Body of pancreas (tissue), 4 donors: ENCODE results near the gene IL11. TPM values are rescaled to one million over a fixed set of nuclear protein-coding genes. Genes with fewer than 3 reads are reported as not detected.
A peak's percentile ranks its signal among the peaks of the same experiment; 100 is the strongest.

ENCODE experiments used
- ATAC-seq: fragments of 150-250 bp; one replicate; pipeline ENCODE4 v1.9.1; 2016
- DNase-seq, 4 donors: peaks; one replicate each; pipeline ENCODE4 v3.0.0-alpha.2; 2019
- H3K27ac ChIP-seq, 4 donors: fragments of 200-600 bp; sonication (generic); 1 replicate in 3 of 4; 2 replicates in 1 of 4; pipeline versions ENCODE4 v1.5.1 to v1.6.1; 2016 to 2019; ENCODE audit warnings: mild to moderate bottlenecking in 1 of 4, mixed read lengths in 1 of 4, moderate library complexity in 1 of 4
- H3K27me3 ChIP-seq, 2 donors: fragments of 200-600 bp; sonication (generic); one replicate each; pipeline ENCODE4 v1.6.0; 2016; ENCODE audit warnings: mild to moderate bottlenecking in 1 of 2
- H3K36me3 ChIP-seq, 2 donors: fragments of 200-600 bp; sonication (generic); replicated peaks in 1 of 2; 2 replicates each; pipeline ENCODE4 v1.5.1; 2016; ENCODE audit warnings: low read depth in 2 of 2; ENCODE audit not compliant: insufficient read depth in 1 of 2
- H3K4me1 ChIP-seq: fragments of 200-600 bp; sonication (generic); one replicate; pipeline ENCODE4 v1.6.0; 2016
- H3K4me3 ChIP-seq, 2 donors: fragments of 200-600 bp; sonication (generic); 1 replicate in 1 of 2; 2 replicates in 1 of 2; pipeline ENCODE4 v1.5.1; 2016 to 2019
- H3K9me3 ChIP-seq, 3 donors: fragments of 200-600 bp; sonication (generic); 1 replicate in 2 of 3; 2 replicates in 1 of 3; pipeline ENCODE4 v1.5.1; 2016
- POLR2A ChIP-seq, 3 donors: fragments of 450-650 bp; IDR thresholded peaks; one replicate each; pipeline ENCODE4 v1.6.1; 2016; ENCODE audit warnings: antibody characterized with exemption in 3 of 3, mild to moderate bottlenecking in 2 of 3
- WGBS, 2 donors: methylation state at CpG; one replicate each; pipeline ENCODE4 v1.1.5; 2017; 5-methylcytosine and 5-hydroxymethylcytosine counted together
- intact Hi-C: fragments of 100-400 bp; cut with DNase I; formaldehyde crosslinking; loops from one replicate; pipeline ENCODE4 v1.15.1; 2023
- total RNA-seq, 2 donors: library from RNA; depleted of rRNA; stranded (reverse); fragments of >200 nt; gene quantifications; one replicate each; pipeline ENCODE4 v1.1.0, GENCODE V29; 2016
- TF ChIP-seq, protein P1 (sequence below), 7 experiments: fragments of 450-650 bp in 4 of 7; fragments of 200-600 bp in 3 of 7; sonication (generic) in 3 of 7; IDR thresholded peaks; one replicate each; pipeline ENCODE4 v1.5.1; 2016 to 2019; ENCODE audit warnings: antibody characterized with exemption in 7 of 7

IL11 gene
- total RNA-seq, 2 donors from 2014 or later: not detected

DNA sequence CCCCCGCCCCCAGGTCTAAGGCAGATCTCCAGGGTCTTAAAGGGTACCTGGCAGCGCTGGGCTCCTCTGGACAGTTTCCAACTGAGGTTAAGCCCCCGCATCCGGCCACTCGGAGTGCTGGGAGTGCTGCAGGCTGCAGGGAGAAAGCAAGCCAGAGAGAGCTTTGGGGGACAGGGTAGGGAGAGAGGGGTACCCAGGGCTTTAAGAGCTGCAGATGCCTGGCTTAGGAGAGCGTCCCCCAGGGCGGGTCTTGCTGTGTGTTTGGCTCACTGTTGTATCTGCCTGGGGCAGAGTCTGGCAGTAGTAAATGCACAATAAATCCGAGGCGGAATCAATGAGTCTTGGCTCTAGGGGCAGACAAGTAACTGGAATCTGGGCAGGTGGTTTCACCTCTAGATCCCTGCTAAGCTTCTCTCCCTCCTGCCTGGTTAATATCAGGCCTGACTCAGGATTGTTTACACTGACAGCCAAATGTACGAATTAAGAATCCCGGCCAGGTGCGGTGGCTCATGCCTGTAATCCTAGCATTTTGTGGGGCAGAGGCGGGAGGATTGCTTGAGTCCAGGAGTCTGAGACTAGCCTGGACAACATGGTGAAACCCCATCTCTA lies 14.9 kb downstream of the IL11 start:
- no peak for DNase-seq

DNA sequence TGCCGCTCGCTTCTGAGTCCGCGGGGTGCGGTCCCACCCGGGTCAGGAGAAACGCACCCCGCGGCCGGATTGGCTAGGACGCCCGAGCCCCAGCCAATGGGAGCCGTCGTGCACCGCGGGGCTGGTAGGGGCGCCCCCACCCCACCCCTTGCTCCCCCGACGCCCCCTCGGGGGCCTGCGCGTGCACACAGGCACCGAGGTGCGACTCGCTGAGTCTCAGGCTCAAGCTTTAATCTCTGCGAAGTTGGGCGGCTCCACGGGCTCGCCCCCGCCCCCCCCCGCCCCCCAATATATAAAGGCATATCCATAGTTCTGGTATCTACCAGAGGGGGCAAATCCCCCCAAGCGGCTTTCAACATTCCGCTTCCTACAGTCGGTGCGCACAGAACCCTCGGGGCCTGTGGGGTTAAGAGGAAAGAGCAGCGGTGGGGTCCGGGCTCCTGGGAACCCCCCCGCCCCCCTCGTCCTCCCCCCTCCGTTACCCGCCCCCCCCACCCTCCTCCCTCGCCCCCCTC lies 15.5 kb downstream of the IL11 start, which contains the start of gene COX6B2:
Gene COX6B2, minus strand, starts transcription at position 22 of the 515 bp plus-strand sequence. CDS start 198 bp downstream, outside the sequence.
- H3K9me3 ChIP-seq: no peaks in the 10 kb centered on the region
- 4% methylated on average over 41 of the region's 43 CpGs; no CpG with 5 or more reads in 1 of the 2 donors for WGBS, 2 donors
- DNase-seq (no peak), ATAC-seq (no peak)
- H3K4me3 ChIP-seq: peak within 1 kb of the TSS in 1 of 2 donors; percentile 5
- no peak within 1 kb of the TSS for H3K27ac ChIP-seq
- intact Hi-C loops: no loop called here
- H3K36me3 ChIP-seq: no peaks in the 10 kb centered on the region
- H3K27me3 ChIP-seq: peaks cover 0 to 20% of the 10 kb centered on the region in 2 donors
- peaks cover 20% of the 10 kb centered on the region for H3K4me1 ChIP-seq
- TF ChIP-seq POLR2A (IDR thresholded peaks at IDR 0.05): no peak
- TF ChIP-seq, protein P1, sequence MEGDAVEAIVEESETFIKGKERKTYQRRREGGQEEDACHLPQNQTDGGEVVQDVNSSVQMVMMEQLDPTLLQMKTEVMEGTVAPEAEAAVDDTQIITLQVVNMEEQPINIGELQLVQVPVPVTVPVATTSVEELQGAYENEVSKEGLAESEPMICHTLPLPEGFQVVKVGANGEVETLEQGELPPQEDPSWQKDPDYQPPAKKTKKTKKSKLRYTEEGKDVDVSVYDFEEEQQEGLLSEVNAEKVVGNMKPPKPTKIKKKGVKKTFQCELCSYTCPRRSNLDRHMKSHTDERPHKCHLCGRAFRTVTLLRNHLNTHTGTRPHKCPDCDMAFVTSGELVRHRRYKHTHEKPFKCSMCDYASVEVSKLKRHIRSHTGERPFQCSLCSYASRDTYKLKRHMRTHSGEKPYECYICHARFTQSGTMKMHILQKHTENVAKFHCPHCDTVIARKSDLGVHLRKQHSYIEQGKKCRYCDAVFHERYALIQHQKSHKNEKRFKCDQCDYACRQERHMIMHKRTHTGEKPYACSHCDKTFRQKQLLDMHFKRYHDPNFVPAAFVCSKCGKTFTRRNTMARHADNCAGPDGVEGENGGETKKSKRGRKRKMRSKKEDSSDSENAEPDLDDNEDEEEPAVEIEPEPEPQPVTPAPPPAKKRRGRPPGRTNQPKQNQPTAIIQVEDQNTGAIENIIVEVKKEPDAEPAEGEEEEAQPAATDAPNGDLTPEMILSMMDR (IDR thresholded peaks at IDR 0.05): no peak

More for the DNA sequence above, 14.9 kb downstream of the IL11 start:
- Histone ChIP-seq H3K27me3 (peaks cover 0 to 20% of the 10 kb centered on the region in 2 donors), H3K4me1 (peaks cover 20% of the 10 kb centered on the region), H3K4me3 (no peak overlapping the region), H3K36me3 (no peaks in the 10 kb centered on the region), H3K9me3 (no peaks in the 10 kb centered on the region), H3K27ac (no peak overlapping the region)
- no peak for TF ChIP-seq POLR2A (IDR thresholded peaks at IDR 0.05)
- TF ChIP-seq, protein P1 (IDR thresholded peaks at IDR 0.05): no peak
- intact Hi-C loops: no loop called here
- 24% methylated on average over 12 to 13 of the region's 13 CpGs for WGBS, 2 donors
- ATAC-seq: no peak

DNA sequence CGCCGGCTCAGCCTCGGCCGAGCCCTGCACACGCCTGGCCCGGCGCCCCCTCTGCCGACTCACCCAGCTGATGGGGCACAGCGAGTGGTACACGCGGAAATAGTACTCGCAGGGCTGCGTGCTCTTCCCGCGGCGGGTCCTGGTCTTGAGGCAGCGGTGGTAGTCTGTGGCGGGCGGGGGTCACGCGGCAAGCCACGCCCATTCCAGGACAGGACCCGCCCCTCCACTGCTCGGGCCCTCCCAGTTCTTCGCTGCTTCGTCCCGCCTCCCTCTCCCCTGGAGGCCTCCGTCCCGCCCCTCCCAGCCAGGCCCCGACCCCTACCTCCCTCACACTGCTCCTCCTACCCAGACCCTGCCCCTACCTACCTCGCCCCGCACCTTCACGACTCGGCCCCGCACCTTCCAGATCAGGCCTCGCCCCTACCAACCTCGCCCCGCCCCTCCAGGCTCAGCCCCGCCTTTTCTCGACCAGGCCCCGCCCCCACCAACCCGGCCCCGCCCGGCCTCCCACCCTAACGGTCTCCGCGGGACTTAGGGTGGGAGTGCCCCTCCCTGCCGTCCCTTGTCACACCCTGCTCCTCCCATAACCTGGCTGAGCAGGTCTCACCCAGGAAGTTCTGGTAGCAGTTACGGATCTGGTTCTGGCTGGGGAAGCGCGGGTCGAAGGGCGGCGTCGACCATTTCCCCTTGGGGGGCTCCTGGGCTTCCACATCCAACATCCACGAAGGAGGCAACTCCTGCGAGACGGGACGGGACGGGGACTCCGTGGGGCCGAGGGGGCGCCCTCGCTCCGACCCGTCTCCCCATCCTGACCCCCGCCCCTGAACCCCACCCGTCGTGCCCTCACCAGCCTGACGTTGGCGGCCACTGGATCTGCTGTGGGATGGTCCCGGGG lies 16.2 kb downstream of the IL11 start:
- Histone ChIP-seq H3K9me3 (no peaks in the 10 kb centered on the region), H3K36me3 (no peaks in the 10 kb centered on the region), H3K4me3 (peak overlapping the region in 1 of 2 donors; percentile 5), H3K27me3 (peaks cover 0 to 20% of the 10 kb centered on the region in 2 donors), H3K27ac (no peak overlapping the region), H3K4me1 (peaks cover 20% of the 10 kb centered on the region)
- DNase-seq: peak; percentile 67 to 75 (median 70)
- 2 to 3% methylated on average over 16 to 52 of the region's 72 CpGs for WGBS, 2 donors
- ATAC-seq: peak; percentile 83
- TF ChIP-seq, protein P1 (IDR thresholded peaks at IDR 0.05): no peak
- TF ChIP-seq POLR2A (IDR thresholded peaks at IDR 0.05): no peak
- intact Hi-C loops: no loop called here

DNA sequence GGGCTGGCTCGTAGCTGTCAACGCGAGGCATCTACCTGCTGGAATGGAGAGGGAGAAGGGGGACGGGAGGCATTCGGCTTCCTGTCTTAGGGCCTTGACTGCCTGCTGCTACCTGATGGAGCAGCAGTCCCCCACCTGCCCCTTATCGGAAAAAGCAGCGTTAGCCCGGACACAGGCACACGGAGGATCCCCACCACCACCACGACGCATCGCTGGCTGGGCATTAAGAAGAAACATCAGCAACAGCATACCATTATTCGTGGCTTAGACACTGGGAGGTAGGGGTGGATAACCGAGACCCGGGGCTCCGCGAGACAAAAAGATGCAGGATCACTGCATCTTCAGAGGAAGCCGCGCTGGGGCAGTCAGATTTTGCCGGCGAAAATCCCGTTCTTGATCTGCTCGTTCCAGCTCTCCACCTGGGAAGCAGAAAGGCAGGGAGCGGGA lies 16.9 kb downstream of the IL11 start:
- Histone ChIP-seq H3K27me3 (peaks cover 0 to 20% of the 10 kb centered on the region in 2 donors), H3K36me3 (no peaks in the 10 kb centered on the region), H3K9me3 (no peaks in the 10 kb centered on the region), H3K27ac (no peak overlapping the region), H3K4me1 (peaks cover 20% of the 10 kb centered on the region), H3K4me3 (peak overlapping the region in 1 of 2 donors; percentile 5)
- ATAC-seq (no peak), DNase-seq (no peak)
- TF ChIP-seq, protein P1 (IDR thresholded peaks at IDR 0.05): no peak
- no peak for TF ChIP-seq POLR2A (IDR thresholded peaks at IDR 0.05)
- intact Hi-C loops: no loop called here
- WGBS, 2 donors: 1 to 8% methylated on average over 15 to 24 of the region's 24 CpGs
